ENCODE measurements around the gene PDLIM3.
"Not testable (repeated sequence)": the region's sequence is repeated elsewhere in the genome, so short reads cannot be mapped to it uniquely, and the experiment has no call there.

Gene PDLIM3

DNA sequence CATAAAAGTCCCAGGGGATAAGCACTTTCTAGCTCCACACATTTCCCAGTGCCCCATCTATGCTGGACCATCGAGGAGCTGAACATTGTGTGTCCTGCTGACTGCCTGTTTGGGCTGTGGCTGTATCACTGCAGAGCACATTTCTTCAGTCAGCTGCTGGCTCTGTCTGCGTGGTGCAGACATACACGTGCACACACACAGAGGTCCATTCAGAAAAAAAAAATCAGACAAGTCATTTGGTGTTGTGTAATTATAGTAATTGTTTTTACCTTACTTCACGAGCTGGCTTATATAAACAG, 1.1 kb upstream of the PDLIM3 start:
- H3K27ac ChIP-seq (ENCODE audit: low read length): no peak overlapping the region
- no peaks in the 10 kb centered on the region for H3K9me3 ChIP-seq (ENCODE audit: control insufficient read depth, insufficient read depth, low read length)
- H3K36me3 ChIP-seq (ENCODE audit: control insufficient read depth, insufficient read depth, low read length): no peaks in the 10 kb centered on the region
- peaks cover 4% of the 10 kb centered on the region; the same call in 1 of the 2 replicates for H3K27me3 ChIP-seq (ENCODE audit: control insufficient read depth, insufficient read depth, low read length)
- H3K4me3 ChIP-seq (ENCODE audit: low read length): no peak overlapping the region
- no peak for DNase-seq (ENCODE audit: low read depth, low spot score)
- no CpG with 5 or more reads among the region's 4 CpGs for WGBS (ENCODE audit: insufficient coverage, insufficient read length)
- H3K4me1 ChIP-seq (ENCODE audit: control insufficient read depth, insufficient read depth, low read length): no peaks in the 10 kb centered on the region

DNA sequence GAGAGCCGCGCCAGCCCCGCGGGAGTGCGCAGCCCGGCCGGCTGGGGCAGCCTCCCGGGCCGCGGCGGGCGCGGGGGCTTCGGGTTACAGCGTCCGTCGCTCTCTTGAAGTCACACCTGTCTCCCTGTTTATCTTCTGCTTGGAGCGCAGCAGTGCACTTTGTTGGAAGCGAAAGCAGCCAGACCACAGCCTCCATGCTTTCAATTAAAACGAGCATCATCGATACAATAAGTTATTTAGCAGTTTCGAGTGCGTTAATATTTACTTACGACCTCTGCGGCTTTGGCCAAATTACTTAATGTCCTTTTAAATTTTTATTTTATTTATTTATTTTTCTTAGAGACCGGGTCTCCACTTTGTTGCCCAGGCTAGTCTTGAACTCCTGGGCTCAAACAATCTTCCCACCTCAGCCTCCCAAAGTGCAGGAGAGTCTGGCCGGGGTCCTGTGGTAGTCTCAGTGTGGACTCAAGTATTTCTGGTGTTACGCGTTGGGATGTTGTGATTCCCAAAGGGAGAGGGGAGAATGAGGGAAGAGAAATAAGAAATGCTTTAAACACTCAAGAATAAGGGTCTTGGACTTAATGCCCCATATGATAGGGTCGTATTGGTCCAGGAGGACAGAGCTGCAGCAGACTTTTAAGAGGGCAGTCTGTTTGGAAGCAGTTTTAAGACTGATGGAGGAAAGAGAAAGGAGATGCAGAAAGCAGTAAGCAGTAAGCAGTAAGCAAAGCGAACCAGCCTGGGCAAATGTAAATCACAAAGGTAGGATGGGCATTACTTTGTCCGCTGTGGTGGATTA, 504 bp upstream of the PDLIM3 start:
- WGBS (ENCODE audit: insufficient coverage, insufficient read length): no CpG with 5 or more reads among the region's 32 CpGs

DNA sequence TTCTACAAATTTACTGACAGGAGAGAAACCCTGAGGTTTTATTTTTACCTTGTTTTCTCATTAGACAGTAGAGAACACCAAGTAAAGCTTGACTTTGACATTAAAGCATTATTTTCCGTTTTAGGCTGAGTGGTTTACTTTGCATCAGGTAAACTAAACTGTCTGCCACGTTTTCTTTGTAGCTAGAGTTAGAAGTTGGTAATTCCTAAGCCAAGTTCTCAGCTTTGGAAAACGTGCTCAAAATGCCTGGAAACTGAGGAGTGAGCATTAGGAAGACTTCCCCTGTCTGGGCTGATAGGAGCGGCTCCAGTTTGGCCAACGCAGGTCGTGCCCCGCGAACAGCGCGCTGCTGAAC, 819 bp downstream of the PDLIM3 start:
- peaks cover 4% of the 10 kb centered on the region; the same call in 1 of the 2 replicates for H3K27me3 ChIP-seq (ENCODE audit: control insufficient read depth, insufficient read depth, low read length)
- H3K36me3 ChIP-seq (ENCODE audit: control insufficient read depth, insufficient read depth, low read length): no peaks in the 10 kb centered on the region
- peak overlapping the region; percentile 53; the same call in 1 of the 2 replicates for H3K4me3 ChIP-seq (ENCODE audit: low read length)
- H3K27ac ChIP-seq (ENCODE audit: low read length): no peak overlapping the region
- DNase-seq (ENCODE audit: low read depth, low spot score): peak; percentile 13
- H3K9me3 ChIP-seq (ENCODE audit: control insufficient read depth, insufficient read depth, low read length): no peaks in the 10 kb centered on the region
- no peaks in the 10 kb centered on the region for H3K4me1 ChIP-seq (ENCODE audit: control insufficient read depth, insufficient read depth, low read length)
- no CpG with 5 or more reads among the region's 10 CpGs for WGBS (ENCODE audit: insufficient coverage, insufficient read length)

More for the DNA sequence above, 504 bp upstream of the PDLIM3 start:
- DNase-seq (ENCODE audit: low read depth, low spot score): peak; percentile 16
- Histone ChIP-seq H3K27ac (ENCODE audit: low read length) (no peak overlapping the region), H3K4me3 (ENCODE audit: low read length) (peak overlapping the region; percentile 53; the same call in 1 of the 2 replicates), H3K27me3 (ENCODE audit: control insufficient read depth, insufficient read depth, low read length) (peaks cover 4% of the 10 kb centered on the region; the same call in 1 of the 2 replicates), H3K9me3 (ENCODE audit: control insufficient read depth, insufficient read depth, low read length) (no peaks in the 10 kb centered on the region), H3K36me3 (ENCODE audit: control insufficient read depth, insufficient read depth, low read length) (no peaks in the 10 kb centered on the region), H3K4me1 (ENCODE audit: control insufficient read depth, insufficient read depth, low read length) (no peaks in the 10 kb centered on the region)

DNA sequence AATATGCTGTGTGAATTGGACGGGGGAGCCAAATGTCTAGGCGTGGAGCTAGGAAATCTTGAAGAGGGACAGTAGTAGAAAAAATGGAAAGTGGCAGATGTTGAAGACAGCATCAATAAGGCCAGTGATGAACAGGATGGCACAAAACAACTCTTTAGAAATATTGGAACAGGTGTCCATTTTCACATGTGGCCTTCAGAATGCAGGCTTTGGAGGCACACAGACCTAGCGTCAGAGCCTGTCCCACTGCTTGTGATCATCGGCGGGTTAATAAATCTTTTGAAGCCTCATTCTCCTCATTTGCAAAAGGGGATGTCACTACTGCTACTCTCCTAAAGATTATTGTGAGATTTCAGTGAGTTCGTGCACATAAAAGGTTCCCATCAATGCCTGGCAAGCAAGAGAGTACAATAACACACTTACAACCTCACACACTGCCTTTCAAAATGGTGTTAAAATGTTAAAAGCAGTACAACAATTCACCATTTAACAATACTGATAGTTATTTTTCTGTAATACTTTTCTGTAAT, 2.4 kb downstream of the PDLIM3 start:
- no peaks in the 10 kb centered on the region for H3K9me3 ChIP-seq (ENCODE audit: control insufficient read depth, insufficient read depth, low read length)
- no peak overlapping the region for H3K4me3 ChIP-seq (ENCODE audit: low read length)
- no peaks in the 10 kb centered on the region for H3K4me1 ChIP-seq (ENCODE audit: control insufficient read depth, insufficient read depth, low read length)
- no peak for DNase-seq (ENCODE audit: low read depth, low spot score)
- WGBS (ENCODE audit: insufficient coverage, insufficient read length): no CpG with 5 or more reads among the region's 6 CpGs
- H3K36me3 ChIP-seq (ENCODE audit: control insufficient read depth, insufficient read depth, low read length): no peaks in the 10 kb centered on the region
- peaks cover 4% of the 10 kb centered on the region; the same call in 1 of the 2 replicates for H3K27me3 ChIP-seq (ENCODE audit: control insufficient read depth, insufficient read depth, low read length)
- H3K27ac ChIP-seq (ENCODE audit: low read length): no peak overlapping the region

DNA sequence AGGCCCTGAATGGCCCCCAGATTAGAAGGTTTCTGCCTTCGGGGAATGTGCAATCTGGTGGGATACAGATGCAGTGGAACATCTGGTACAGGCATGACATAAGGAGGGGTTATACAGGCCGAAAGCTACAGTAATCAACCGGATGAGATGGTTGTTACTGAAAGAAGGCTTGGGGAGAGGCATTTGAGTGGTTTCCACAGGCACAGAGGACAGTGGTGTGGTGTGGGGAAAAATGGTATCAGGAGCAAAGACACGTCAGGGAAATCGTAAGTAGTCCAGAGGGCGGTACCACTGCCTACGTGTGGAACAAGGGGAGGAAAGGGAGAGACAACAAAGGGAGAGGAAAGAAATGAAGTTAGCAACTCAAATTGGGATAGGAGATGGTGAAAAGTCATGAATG, 3.0 kb downstream of the PDLIM3 start:
- Histone ChIP-seq H3K27ac (ENCODE audit: low read length) (no peak overlapping the region), H3K4me3 (ENCODE audit: low read length) (no peak overlapping the region), H3K9me3 (ENCODE audit: control insufficient read depth, insufficient read depth, low read length) (no peaks in the 10 kb centered on the region), H3K36me3 (ENCODE audit: control insufficient read depth, insufficient read depth, low read length) (no peaks in the 10 kb centered on the region), H3K4me1 (ENCODE audit: control insufficient read depth, insufficient read depth, low read length) (no peaks in the 10 kb centered on the region), H3K27me3 (ENCODE audit: control insufficient read depth, insufficient read depth, low read length) (peaks cover 4% of the 10 kb centered on the region; the same call in 1 of the 2 replicates)
- DNase-seq (ENCODE audit: low read depth, low spot score): no peak
- WGBS (ENCODE audit: insufficient coverage, insufficient read length): no CpG with 5 or more reads among the region's 7 CpGs

DNA sequence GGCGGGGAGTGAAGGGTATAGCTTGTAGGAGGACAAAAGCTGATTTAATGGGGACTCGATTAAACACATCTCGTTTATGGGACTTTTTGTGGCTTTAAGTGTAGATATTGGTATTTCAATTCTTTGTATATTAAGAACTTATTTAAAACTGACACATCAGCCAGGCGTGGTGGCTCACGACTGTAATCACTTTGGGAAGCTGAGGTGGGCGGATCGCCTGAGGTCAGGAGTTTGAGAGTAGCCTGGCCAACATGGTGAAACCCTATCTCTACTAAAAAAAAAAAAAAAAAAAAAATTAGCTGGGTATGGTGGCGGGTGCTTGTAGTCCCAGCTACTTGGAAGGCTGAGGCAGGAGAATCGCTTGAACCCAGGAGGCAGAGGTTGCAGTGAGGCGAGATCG, 3.7 kb downstream of the PDLIM3 start:
- WGBS (ENCODE audit: insufficient coverage, insufficient read length): no CpG with 5 or more reads among the region's 11 CpGs
- not testable (repeated sequence) for H3K27ac ChIP-seq (ENCODE audit: low read length); H3K9me3 ChIP-seq (ENCODE audit: control insufficient read depth, insufficient read depth, low read length); DNase-seq (ENCODE audit: low read depth, low spot score); H3K27me3 ChIP-seq (ENCODE audit: control insufficient read depth, insufficient read depth, low read length); H3K36me3 ChIP-seq (ENCODE audit: control insufficient read depth, insufficient read depth, low read length); H3K4me3 ChIP-seq (ENCODE audit: low read length); H3K4me1 ChIP-seq (ENCODE audit: control insufficient read depth, insufficient read depth, low read length)

DNA sequence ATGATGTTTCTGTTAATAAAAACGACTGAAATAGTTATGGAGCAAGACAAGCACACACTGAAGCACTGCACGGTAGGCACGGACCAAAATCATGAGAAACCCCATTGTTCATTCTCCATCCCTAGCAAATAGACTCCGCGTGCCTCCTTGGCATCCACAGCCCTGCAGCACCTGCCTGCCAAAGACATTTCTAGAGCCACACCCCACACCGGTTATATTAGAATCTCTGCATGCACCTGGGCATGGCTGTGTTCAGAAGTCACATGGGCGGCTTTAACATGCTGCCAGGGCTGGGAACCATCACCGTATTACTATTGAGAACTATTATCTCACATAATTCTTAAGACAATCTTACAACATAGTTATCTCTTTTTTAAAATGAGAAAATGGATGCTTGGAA, 5.9 kb downstream of the PDLIM3 start:
- Histone ChIP-seq H3K4me3 (ENCODE audit: low read length) (no peak overlapping the region), H3K27ac (ENCODE audit: low read length) (no peak overlapping the region), H3K27me3 (ENCODE audit: control insufficient read depth, insufficient read depth, low read length) (no peaks in the 10 kb centered on the region; the same call in 1 of the 2 replicates), H3K9me3 (ENCODE audit: control insufficient read depth, insufficient read depth, low read length) (no peaks in the 10 kb centered on the region), H3K36me3 (ENCODE audit: control insufficient read depth, insufficient read depth, low read length) (no peaks in the 10 kb centered on the region), H3K4me1 (ENCODE audit: control insufficient read depth, insufficient read depth, low read length) (no peaks in the 10 kb centered on the region)
- no CpG with 5 or more reads among the region's 8 CpGs for WGBS (ENCODE audit: insufficient coverage, insufficient read length)
- no peak for DNase-seq (ENCODE audit: low read depth, low spot score)

DNA sequence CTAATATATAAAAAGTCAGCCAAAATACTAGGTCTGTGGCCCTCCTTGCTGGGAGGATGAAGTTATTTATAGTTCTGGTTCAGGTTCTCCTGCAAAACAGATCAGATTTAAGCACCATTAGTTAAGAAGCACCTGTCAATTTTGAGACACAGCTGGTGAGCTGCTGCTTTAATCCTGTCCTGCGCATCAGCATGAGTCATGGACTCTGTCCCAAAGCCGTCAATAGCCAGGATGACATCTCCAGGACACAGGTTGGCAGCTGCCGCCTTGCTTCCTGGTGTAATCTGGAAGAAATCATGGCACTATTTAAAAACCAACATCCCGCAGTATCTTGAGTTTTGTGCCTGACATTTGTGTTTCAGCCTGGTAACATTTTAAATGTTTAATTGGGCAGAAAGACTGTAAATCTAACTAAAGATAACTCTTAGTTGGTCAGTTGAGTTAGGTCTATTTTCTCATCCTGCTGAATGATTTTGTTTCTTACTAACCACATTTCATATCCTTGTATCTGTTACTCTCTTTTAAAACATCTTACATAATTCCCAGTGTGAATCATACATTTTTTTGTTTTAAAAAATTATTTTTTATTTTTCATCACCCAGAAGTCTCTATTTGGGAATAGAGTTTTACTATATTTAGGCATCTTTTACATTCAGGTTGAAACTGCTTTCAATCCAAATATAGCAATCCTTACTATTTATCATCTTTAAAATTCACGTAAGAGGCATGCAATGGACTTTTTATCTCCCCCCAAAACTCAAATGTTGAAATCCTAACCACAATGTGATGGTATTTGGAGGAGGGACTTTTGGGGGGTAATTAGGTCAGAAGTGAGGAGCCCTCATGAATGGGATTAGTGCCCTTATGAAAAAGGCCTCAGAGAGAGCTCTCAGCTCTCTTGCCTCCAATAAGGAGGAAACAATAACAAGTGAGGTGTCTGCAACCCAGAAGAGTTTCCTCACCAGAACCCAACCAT, 10.1 kb downstream of the PDLIM3 start:
- H3K4me3 ChIP-seq (ENCODE audit: low read length): no peak overlapping the region
- H3K36me3 ChIP-seq (ENCODE audit: control insufficient read depth, insufficient read depth, low read length): no peaks in the 10 kb centered on the region
- no peak for DNase-seq (ENCODE audit: low read depth, low spot score)
- no peaks in the 10 kb centered on the region for H3K4me1 ChIP-seq (ENCODE audit: control insufficient read depth, insufficient read depth, low read length)
- no peaks in the 10 kb centered on the region for H3K27me3 ChIP-seq (ENCODE audit: control insufficient read depth, insufficient read depth, low read length)
- no CpG with 5 or more reads among the region's 5 CpGs for WGBS (ENCODE audit: insufficient coverage, insufficient read length)
- H3K27ac ChIP-seq (ENCODE audit: low read length): no peak overlapping the region
- no peaks in the 10 kb centered on the region for H3K9me3 ChIP-seq (ENCODE audit: control insufficient read depth, insufficient read depth, low read length)

DNA sequence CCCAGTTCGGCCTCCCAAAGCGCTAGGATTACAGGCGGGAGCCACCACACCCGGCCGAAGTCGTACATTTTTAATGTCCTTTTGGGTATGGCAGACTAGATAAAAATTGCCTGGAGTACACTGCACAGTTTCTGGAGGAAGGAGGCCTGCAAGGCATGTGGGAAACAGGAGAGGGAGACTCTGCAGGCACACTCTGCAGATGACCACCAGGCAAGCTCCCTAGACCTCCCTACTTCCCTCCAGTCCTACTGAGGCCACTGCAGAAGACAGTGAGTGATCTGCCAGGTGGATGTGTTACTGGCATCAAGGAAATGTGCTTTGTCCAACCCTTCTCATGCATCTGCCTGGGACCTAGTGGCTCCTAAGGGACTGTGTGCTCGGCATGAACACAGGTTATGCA, 11.4 kb downstream of the PDLIM3 start:
- no peaks in the 10 kb centered on the region for H3K27me3 ChIP-seq (ENCODE audit: control insufficient read depth, insufficient read depth, low read length)
- no peak overlapping the region for H3K4me3 ChIP-seq (ENCODE audit: low read length)
- DNase-seq (ENCODE audit: low read depth, low spot score): no peak
- H3K4me1 ChIP-seq (ENCODE audit: control insufficient read depth, insufficient read depth, low read length): no peaks in the 10 kb centered on the region
- no peak overlapping the region for H3K27ac ChIP-seq (ENCODE audit: low read length)
- H3K36me3 ChIP-seq (ENCODE audit: control insufficient read depth, insufficient read depth, low read length): no peaks in the 10 kb centered on the region
- WGBS (ENCODE audit: insufficient coverage, insufficient read length): no CpG with 5 or more reads among the region's 7 CpGs
- H3K9me3 ChIP-seq (ENCODE audit: control insufficient read depth, insufficient read depth, low read length): no peaks in the 10 kb centered on the region

DNA sequence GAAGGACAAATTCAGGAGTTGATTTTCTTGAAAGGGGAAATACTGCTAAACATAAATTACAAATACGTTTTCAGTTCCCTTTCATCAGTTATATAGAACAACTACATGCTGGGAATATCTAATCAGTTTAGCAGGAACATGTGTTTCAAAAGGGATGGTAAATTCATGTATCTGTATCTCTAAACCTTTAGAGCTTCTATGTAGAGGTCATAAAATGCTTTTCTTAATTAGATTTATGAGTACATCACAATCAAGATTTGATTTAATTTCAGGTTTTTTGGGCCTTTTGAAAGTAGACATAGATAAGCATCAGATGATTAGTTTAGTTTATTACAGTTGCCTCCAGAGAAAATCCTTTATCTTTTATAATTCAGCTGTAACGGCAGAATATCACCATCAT, 12.9 kb downstream of the PDLIM3 start:
- DNase-seq (ENCODE audit: low read depth, low spot score): no peak
- no CpG with 5 or more reads among the region's 2 CpGs for WGBS (ENCODE audit: insufficient coverage, insufficient read length)
- no peaks in the 10 kb centered on the region for H3K4me1 ChIP-seq (ENCODE audit: control insufficient read depth, insufficient read depth, low read length)
- H3K27ac ChIP-seq (ENCODE audit: low read length): no peak overlapping the region
- no peak overlapping the region for H3K4me3 ChIP-seq (ENCODE audit: low read length)
- H3K9me3 ChIP-seq (ENCODE audit: control insufficient read depth, insufficient read depth, low read length): no peaks in the 10 kb centered on the region
- H3K27me3 ChIP-seq (ENCODE audit: control insufficient read depth, insufficient read depth, low read length): no peaks in the 10 kb centered on the region
- H3K36me3 ChIP-seq (ENCODE audit: control insufficient read depth, insufficient read depth, low read length): no peaks in the 10 kb centered on the region
